Subcutaneous adipose tissue (tissue), 4 donors: ENCODE data around the gene NELL1. TPM values are rescaled to one million over a fixed set of nuclear protein-coding genes. Genes with fewer than 3 reads are reported as not detected.

Experiments
- total RNA-seq, 4 donors: library from RNA; depleted of rRNA; stranded (reverse); fragments of >200 nt; gene quantifications; one replicate each; pipeline ENCODE4 v1.1.0, GENCODE V29; 2016
- TF ChIP-seq, protein P1 (sequence below): fragments of 450-650 bp; IDR thresholded peaks from one replicate; pipeline ENCODE4 v1.5.1; 2016; ENCODE audit warnings: low read depth, mild to moderate bottlenecking, control low read depth, antibody characterized with exemption, moderate library complexity

NELL1 gene
- total RNA-seq, 4 donors from 2014 or later, result not detected

DNA sequence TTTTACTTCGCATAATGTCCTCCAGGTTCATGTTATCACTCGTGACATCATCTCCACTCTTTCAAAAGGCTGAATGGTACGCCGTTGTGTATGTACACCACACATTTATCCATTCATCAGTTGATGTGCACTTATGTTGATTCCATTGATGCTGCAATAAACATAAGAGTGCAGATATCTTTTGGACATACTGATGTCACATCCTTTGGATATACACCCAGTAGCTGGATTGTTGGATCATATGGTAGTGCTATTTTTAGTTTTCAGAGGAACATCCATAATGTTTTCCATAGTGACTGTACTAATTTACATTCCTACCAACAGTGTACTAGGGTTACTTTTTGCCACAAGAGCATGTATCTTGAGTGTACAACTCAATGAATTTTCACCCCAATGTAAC, 25.0 kb upstream of the NELL1 start:
- TF ChIP-seq, protein P1, sequence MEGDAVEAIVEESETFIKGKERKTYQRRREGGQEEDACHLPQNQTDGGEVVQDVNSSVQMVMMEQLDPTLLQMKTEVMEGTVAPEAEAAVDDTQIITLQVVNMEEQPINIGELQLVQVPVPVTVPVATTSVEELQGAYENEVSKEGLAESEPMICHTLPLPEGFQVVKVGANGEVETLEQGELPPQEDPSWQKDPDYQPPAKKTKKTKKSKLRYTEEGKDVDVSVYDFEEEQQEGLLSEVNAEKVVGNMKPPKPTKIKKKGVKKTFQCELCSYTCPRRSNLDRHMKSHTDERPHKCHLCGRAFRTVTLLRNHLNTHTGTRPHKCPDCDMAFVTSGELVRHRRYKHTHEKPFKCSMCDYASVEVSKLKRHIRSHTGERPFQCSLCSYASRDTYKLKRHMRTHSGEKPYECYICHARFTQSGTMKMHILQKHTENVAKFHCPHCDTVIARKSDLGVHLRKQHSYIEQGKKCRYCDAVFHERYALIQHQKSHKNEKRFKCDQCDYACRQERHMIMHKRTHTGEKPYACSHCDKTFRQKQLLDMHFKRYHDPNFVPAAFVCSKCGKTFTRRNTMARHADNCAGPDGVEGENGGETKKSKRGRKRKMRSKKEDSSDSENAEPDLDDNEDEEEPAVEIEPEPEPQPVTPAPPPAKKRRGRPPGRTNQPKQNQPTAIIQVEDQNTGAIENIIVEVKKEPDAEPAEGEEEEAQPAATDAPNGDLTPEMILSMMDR, result no peak

DNA sequence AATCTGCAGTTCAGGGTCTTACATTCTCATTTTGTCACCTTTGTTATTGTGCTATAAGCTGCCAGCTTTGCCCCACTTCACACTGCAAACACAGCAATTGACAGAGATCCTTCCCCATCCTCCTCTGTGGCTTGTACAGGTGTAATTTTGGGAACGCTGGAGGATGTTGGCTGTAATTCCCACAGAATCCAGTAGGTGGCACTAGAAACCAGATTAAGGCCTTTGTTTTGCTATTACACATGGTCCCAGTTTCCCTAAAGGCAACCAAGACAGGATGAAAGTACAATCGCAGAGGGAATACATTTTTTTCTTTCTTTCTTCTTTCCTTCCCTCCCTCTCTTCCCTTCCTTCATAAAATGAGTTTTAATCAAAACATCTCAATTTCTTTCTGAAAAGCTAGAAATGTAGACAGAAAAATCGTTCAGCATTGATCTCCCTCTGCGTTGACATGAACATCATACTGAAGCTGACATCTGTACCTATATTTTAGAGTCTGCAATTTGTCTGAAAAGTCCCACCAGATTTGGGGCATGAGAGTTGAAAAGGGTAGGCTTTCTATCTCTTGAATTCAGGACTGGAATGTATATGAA, 21.3 kb upstream of the NELL1 start:
- TF ChIP-seq, protein P1, result no peak

DNA sequence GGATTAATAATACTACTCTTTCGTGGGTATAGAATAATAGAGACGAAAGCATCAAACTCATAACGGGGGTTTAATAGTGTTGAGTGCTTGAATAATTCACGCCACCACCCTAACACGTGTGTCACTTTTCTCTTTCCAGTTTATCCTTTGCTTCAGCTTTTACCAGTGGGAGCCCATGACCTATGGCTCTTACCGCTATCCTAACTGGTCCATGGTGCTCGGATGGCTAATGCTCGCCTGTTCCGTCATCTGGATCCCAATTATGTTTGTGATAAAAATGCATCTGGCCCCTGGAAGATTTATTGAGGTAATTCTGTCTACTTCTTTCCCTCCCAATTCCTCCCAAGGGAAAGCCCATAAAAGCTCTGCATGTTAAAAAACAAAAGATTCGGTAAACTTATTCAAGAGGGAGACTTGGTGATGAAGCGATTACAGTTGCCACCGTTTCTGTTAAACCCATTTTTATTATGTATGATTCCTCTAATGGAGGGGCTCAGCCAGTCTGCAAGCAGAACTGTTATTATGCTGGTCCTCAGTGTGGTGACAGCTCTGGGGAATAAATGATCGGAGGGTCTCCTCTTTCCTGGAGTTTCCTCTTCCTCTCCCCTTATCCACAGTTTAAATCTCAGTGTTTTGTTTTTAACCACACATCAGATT, 17.1 kb upstream of the NELL1 start:
- TF ChIP-seq, protein P1, result no peak

DNA sequence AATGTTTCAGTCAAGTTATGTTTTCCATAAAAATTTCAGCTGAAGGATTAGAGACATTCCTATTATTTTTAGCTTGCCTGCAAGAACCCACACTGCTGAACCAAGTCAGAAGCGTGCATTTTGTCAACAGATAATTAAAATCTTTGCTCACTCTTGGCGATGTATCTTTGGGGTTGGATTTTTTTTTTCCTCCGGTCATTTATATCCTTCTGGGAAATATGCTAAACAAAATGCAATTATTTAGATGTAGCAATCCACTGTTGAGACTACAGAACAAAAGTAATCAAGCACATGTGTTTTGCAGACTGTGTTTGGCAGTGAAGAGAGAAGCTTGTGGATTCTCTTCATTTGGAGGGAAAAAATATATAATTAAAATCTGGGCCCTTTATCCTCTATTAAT, 15.3 kb upstream of the NELL1 start:
- TF ChIP-seq, protein P1, result no peak

DNA sequence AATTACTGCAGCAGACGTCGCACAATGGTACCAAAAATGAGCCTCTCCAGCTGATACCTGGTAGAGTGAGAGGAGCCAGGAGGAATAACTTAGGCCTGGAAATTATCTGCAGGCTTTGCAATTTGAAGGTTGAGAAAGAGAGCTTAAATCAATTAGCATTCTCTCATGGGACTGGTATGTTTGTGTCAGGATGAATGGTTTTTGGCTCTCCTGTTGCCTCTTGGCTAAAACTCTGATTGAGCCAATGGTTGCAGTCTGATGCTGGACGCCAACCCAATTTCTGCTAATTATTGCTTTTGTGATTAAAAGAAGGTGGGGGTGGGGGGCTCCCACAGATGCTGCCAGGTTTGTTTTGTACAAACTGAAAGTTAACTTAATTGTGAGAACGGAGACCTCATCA, 12.5 kb upstream of the NELL1 start:
- TF ChIP-seq, protein P1, result no peak

DNA sequence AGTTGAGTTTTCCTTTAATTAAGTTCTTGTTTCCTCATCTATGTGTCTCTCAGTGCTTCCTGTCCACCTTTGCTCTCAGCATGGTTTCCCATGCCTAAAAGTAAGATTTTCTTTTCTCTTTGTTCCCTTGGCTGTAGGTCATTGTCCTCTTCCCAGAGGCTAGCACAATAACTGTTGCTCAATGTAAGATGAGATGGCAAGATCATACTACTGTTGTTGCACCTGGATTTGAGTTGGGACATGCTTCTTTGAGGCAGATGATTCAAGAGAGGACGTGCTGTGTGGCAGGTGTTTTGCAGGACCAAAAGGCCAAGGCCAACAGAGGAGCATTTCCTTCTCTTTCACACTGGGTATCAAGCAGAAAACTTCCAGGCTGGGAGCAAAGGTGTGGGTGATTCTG, 11.3 kb upstream of the NELL1 start:
- TF ChIP-seq, protein P1, result no peak

DNA sequence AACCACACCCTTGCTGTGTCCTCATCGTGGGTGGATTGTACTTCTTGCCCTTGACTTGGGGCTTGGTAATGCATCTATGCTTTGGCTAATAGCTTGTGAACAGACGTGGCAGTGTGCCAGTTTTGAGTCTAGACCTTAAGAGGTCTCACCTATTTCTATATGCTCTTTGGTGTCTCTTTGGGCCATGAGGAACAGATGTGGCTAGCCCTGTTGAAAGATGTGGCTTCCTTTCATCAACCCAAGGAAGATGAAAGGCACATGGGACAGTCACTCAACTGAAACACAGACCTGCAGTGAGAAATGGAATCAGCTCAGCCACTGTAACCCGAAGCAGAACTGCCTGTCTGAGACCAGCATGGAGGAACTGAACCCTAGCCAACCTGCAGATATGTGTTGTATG, 7.9 kb upstream of the NELL1 start:
- TF ChIP-seq, protein P1, result no peak
